ENCODE data around the gene RAX2. TPM values are rescaled to one million over a fixed set of nuclear protein-coding genes. Genes with fewer than 3 reads are reported as not detected.

The RAX2 gene
- total RNA-seq, 4 donors from 2014 or later: not detected

- H3K27ac ChIP-seq (replicated peaks in 1 of 4): no peak overlapping the region
- no peak for DNase-seq (ENCODE audit: extremely low spot score)
- TF ChIP-seq CTCF (IDR thresholded peaks at IDR 0.05) (no peak), EP300 (IDR thresholded peaks at IDR 0.05) (no peak), POLR2AphosphoS5 (IDR thresholded peaks at IDR 0.05) (no peak), POLR2A (IDR thresholded peaks at IDR 0.05; ENCODE audit: low read depth) (no peak)
- peaks cover 4 to 65% (median 30%) of the 10 kb centered on the region in 4 donors for H3K27me3 ChIP-seq
- no peaks in the 10 kb centered on the region for H3K9me3 ChIP-seq
- WGBS: 25% methylated on average over 9 of the region's 9 CpGs
- no peak overlapping the region for H3K4me3 ChIP-seq
- peaks cover 11 to 36% (median 29%) of the 10 kb centered on the region in 4 donors for H3K4me1 ChIP-seq
- intact Hi-C loops (cut with DNase I): no loop called here
- no peaks in the 10 kb centered on the region for H3K36me3 ChIP-seq
These were observed 51.6 kb downstream of the RAX2 start for GRCh38 chr19:3720349-3720917.

DNA sequence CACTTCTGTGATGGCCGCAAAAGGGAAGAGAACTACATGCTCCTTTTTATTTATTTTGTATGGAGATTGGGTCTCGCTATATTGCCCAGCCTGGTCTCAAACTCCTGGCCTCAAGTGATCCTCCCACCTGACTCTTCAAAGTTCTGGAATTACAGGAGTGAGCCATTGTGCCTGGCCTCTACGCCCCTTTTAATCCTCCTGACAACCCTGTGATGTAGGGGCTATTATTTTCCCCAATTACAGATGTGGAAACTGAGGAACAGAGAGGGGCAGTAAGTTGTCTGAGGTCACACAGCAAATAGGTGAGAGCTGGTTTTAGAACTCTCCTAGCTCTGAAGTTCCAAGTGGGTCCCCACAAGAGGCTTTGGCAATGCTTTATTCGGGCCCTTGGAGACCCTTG lies 52.2 kb downstream of the RAX2 start:
- intact Hi-C loops (cut with DNase I): no loop called here
- Histone ChIP-seq H3K36me3 (no peaks in the 10 kb centered on the region), H3K27ac (replicated peaks in 1 of 4) (no peak overlapping the region), H3K9me3 (no peaks in the 10 kb centered on the region), H3K4me3 (no peak overlapping the region), H3K4me1 (peaks cover 11 to 36% (median 29%) of the 10 kb centered on the region in 4 donors), H3K27me3 (peaks cover 4 to 65% (median 30%) of the 10 kb centered on the region in 4 donors)
- no peak for DNase-seq (ENCODE audit: extremely low spot score)
- 84% methylated on average over 4 of the region's 4 CpGs for WGBS
- TF ChIP-seq POLR2A (IDR thresholded peaks at IDR 0.05; ENCODE audit: low read depth) (no peak), CTCF (IDR thresholded peaks at IDR 0.05) (no peak), EP300 (IDR thresholded peaks at IDR 0.05) (no peak), POLR2AphosphoS5 (IDR thresholded peaks at IDR 0.05) (no peak)

Small RNA genes lying within 50 kb of the gene (small RNA-seq; reads per million reads assigned to genes)
- gene AC005777.1: 0 reads per million in 3 donors

Other genes with a start within 250 kb of the RAX2 start
- gene TEKTIP1, start 233.1 kb downstream of the RAX2 start, total RNA-seq: not detected
- gene MFSD12, start 214.6 kb downstream of the RAX2 start, total RNA-seq: 10 to 100 TPM; 28.2 to 87.0 (median 62.4) TPM
- 100 to 1,000 TPM; 136 to 202 (median 161) TPM for gene HMG20B, start 199.3 kb downstream of the RAX2 start, total RNA-seq
- gene GIPC3, start 186.8 kb downstream of the RAX2 start, total RNA-seq: 10 to 100 TPM in 1 of 4 donors, 1 to 10 TPM in 3; 4.1 to 17.5 (median 4.9) TPM
- gene TBXA2R, start 165.4 kb downstream of the RAX2 start, total RNA-seq: 10 to 100 TPM in 1 of 4 donors, 1 to 10 TPM in 3; 4.8 to 17.2 (median 7.7) TPM
- gene CACTIN, start 145.4 kb downstream of the RAX2 start, total RNA-seq: 10 to 100 TPM; 28.7 to 45.0 (median 34.2) TPM
- gene PIP5K1C, start 71.8 kb downstream of the RAX2 start, total RNA-seq: 100 to 1,000 TPM in 2 of 4 donors, 10 to 100 TPM in 2; 73.2 to 180 (median 99.9) TPM
- gene TJP3, start 63.8 kb downstream of the RAX2 start, total RNA-seq: 1 to 10 TPM in 1 of 4 donors, under 1 TPM in 2, not detected in 1; 0.06 to 4.2 (median 0.17) TPM
- gene APBA3, start 10.5 kb downstream of the RAX2 start, total RNA-seq: 10 to 100 TPM; 13.7 to 40.5 (median 24.4) TPM
- 10 to 100 TPM; 45.2 to 84.3 (median 77.4) TPM for gene MRPL54, start 9.5 kb downstream of the RAX2 start, total RNA-seq
- gene MATK, start 14.2 kb upstream of the RAX2 start, total RNA-seq: 1 to 10 TPM in 3 of 4 donors, under 1 TPM in 1; 0.13 to 2.9 (median 1.8) TPM
- gene ZFR2, start 96.8 kb upstream of the RAX2 start, total RNA-seq: under 1 TPM in 1 of 4 donors, not detected in 3; 0.69 TPM
- gene ATCAY, start 108.5 kb upstream of the RAX2 start, total RNA-seq: 1 to 10 TPM in 1 of 4 donors, under 1 TPM in 3; 0.42 to 1.3 (median 0.82) TPM
- gene NMRK2, start 160.8 kb upstream of the RAX2 start, total RNA-seq: 1 to 10 TPM in 1 of 4 donors, under 1 TPM in 2, not detected in 1; 0.39 to 2.1 (median 0.69) TPM
- 100 to 1,000 TPM; 140 to 226 (median 212) TPM for gene DAPK3, start 198.9 kb upstream of the RAX2 start, total RNA-seq
- 1,000 to 10,000 TPM; 2,280 to 3,286 (median 2,635) TPM for gene EEF2, start 213.2 kb upstream of the RAX2 start, total RNA-seq
- 10 to 100 TPM; 16.6 to 34.1 (median 24.8) TPM for gene PIAS4, start 235.5 kb upstream of the RAX2 start, total RNA-seq